GM18517 (cell line): Measurements from ENCODE around the gene CCDC198.
A peak's percentile ranks its signal among the peaks of the same experiment; 100 is the strongest.

Experiments used
- ATAC-seq: cut with Tn5 transposase; IDR thresholded peaks from one replicate; pipeline ENCODE4 v1.9.1; 2021; ENCODE audit warnings: mild to moderate bottlenecking, moderate library complexity; ENCODE audit not compliant: unreplicated experiment

Gene CCDC198

GRCh38 chr14:57493467-57494181 is at the start of gene CCDC198:
Gene CCDC198, minus strand, starts transcription at chr14:57493857. Its CDS starts 142 bp downstream, at chr14:57493715.
- ATAC-seq, result peak; percentile 80

GRCh38 chr14:57533214-57533613 is 39.6 kb upstream of the CCDC198 start:
- no peak for ATAC-seq

- no peak for ATAC-seq
Measured at GRCh38 chr14:57530571-57530970, 36.9 kb upstream of the CCDC198 start.

- no peak for ATAC-seq
Measured at GRCh38 chr14:57526942-57527341, 33.3 kb upstream of the CCDC198 start.

GRCh38 chr14:57519043-57519442 is 25.4 kb upstream of the CCDC198 start:
- no peak for ATAC-seq

GRCh38 chr14:57512220-57512619 is 18.6 kb upstream of the CCDC198 start:
- no peak for ATAC-seq

GRCh38 chr14:57508756-57509155 is 15.1 kb upstream of the CCDC198 start:
- ATAC-seq, result no peak

GRCh38 chr14:57502586-57503254 is 9.1 kb upstream of the CCDC198 start:
- no peak for ATAC-seq

- ATAC-seq, result no peak
Measured at GRCh38 chr14:57501039-57501557, 7.4 kb upstream of the CCDC198 start.

- ATAC-seq, result no peak
Measured at GRCh38 chr14:57498659-57499058, 5.0 kb upstream of the CCDC198 start.

- no peak for ATAC-seq
Measured at GRCh38 chr14:57498035-57498434, 4.4 kb upstream of the CCDC198 start.

- ATAC-seq, result no peak
Measured at GRCh38 chr14:57495416-57495815, 1.8 kb upstream of the CCDC198 start.

- no peak for ATAC-seq
Measured at GRCh38 chr14:57492859-57493258, 798 bp downstream of the CCDC198 start.

GRCh38 chr14:57491640-57492039 is 2.0 kb downstream of the CCDC198 start:
- ATAC-seq, result no peak

GRCh38 chr14:57487771-57488170 is 5.9 kb downstream of the CCDC198 start:
- ATAC-seq, result no peak

- ATAC-seq, result no peak
Measured at GRCh38 chr14:57486767-57487379, 6.8 kb downstream of the CCDC198 start.

- peak; percentile 97 for ATAC-seq
Measured at GRCh38 chr14:57485635-57486034, 8.0 kb downstream of the CCDC198 start.

GRCh38 chr14:57482120-57482519 is 11.5 kb downstream of the CCDC198 start:
- ATAC-seq, result no peak

GRCh38 chr14:57480051-57480450 is 13.6 kb downstream of the CCDC198 start:
- ATAC-seq, result no peak

GRCh38 chr14:57479197-57479596 is 14.5 kb downstream of the CCDC198 start:
- no peak for ATAC-seq

- ATAC-seq, result no peak
Measured at GRCh38 chr14:57478050-57478449, 15.6 kb downstream of the CCDC198 start.

- ATAC-seq, result no peak
Measured at GRCh38 chr14:57470909-57471308, 22.7 kb downstream of the CCDC198 start.
